Keratinocyte (primary cell): ENCODE results near the gene SAMD15. TPM values are rescaled to one million over a fixed set of nuclear protein-coding genes. Genes with fewer than 3 reads are reported as not detected.

Experiments
- DNase-seq: peaks from one replicate; pipeline ENCODE4 v3.0.0-alpha.2; 2011; ENCODE audit warnings: low read depth, missing footprints, low spot score
- FAIRE-seq: peaks from 2 replicates; lab custom pipeline; 2011; peaks lifted over from hg19 to GRCh38; lab: Jason Lieb, UNC
- H2AFZ ChIP-seq: 2 replicates; pipeline ENCODE4 v1.6.0; 2012; ENCODE audit warnings: low read length, control low read depth, inconsistent platforms; ENCODE audit not compliant: control insufficient read depth
- H3K27ac ChIP-seq: 2 replicates; pipeline ENCODE4 v1.5.1; 2011; ENCODE audit warnings: low read length; ENCODE audit not compliant: control insufficient read depth, insufficient read depth
- H3K27me3 ChIP-seq: 3 replicates; pipeline ENCODE4 v1.6.0; 2011; ENCODE audit warnings: low read length; ENCODE audit not compliant: control insufficient read depth, insufficient read depth; ENCODE audit errors: extremely low read depth
- H3K36me3 ChIP-seq, 2 experiments: 2 replicates in 1 of 2; 3 replicates in 1 of 2; pipeline ENCODE4 v1.5.1; 2011; ENCODE audit warnings: low read length in 2 of 2, mild to moderate bottlenecking in 1 of 2; ENCODE audit not compliant: control insufficient read depth in 2 of 2, insufficient read depth in 2 of 2; ENCODE audit errors: extremely low read depth in 1 of 2
- H3K4me1 ChIP-seq: 3 replicates; pipeline ENCODE4 v1.5.1; 2011; ENCODE audit warnings: low read length; ENCODE audit not compliant: control insufficient read depth, insufficient read depth; ENCODE audit errors: extremely low read depth
- H3K4me2 ChIP-seq: 3 replicates; pipeline ENCODE4 v1.6.0; 2011; ENCODE audit warnings: low read depth, low read length; ENCODE audit not compliant: control insufficient read depth, insufficient read depth; ENCODE audit errors: extremely low read depth
- H3K4me3 ChIP-seq, 3 experiments: fragments of 200-600 bp in 1 of 3; sonication (generic) in 1 of 3; 2 replicates in 2 of 3; 3 replicates in 1 of 3; pipeline ENCODE4 v1.5.1; 2011 to 2016; ENCODE audit warnings: low read length in 3 of 3, mild to moderate bottlenecking in 3 of 3, control low read depth in 2 of 3, inconsistent platforms in 1 of 3, low read depth in 1 of 3, mixed read lengths in 1 of 3, mixed run types in 1 of 3, moderate library complexity in 1 of 3; ENCODE audit not compliant: control insufficient read depth in 2 of 3, insufficient read depth in 2 of 3; ENCODE audit errors: extremely low read depth in 1 of 3
- H3K79me2 ChIP-seq: 2 replicates; pipeline ENCODE4 v1.6.0; 2012; ENCODE audit warnings: low read length; ENCODE audit not compliant: control insufficient read depth, insufficient read depth
- H3K9ac ChIP-seq: 3 replicates; pipeline ENCODE4 v1.6.0; 2011; ENCODE audit warnings: low read length; ENCODE audit not compliant: control insufficient read depth, insufficient read depth; ENCODE audit errors: extremely low read depth
- H3K9me1 ChIP-seq: 3 replicates; pipeline ENCODE4 v1.6.0; 2011; ENCODE audit warnings: low read length; ENCODE audit not compliant: control insufficient read depth, insufficient read depth; ENCODE audit errors: extremely low read depth
- H3K9me3 ChIP-seq: 2 replicates; pipeline ENCODE4 v1.5.1; 2012; ENCODE audit warnings: low read depth, low read length; ENCODE audit not compliant: control insufficient read depth
- H4K20me1 ChIP-seq: 3 replicates; pipeline ENCODE4 v1.6.0; 2011; ENCODE audit warnings: low read length; ENCODE audit not compliant: control insufficient read depth, insufficient read depth; ENCODE audit errors: extremely low read depth
- EZH2 ChIP-seq: IDR thresholded peaks from one replicate; pipeline ENCODE4 v1.6.1; 2012; ENCODE audit warnings: inconsistent platforms, mild to moderate bottlenecking, low read length, moderate library complexity
- dilution Hi-C: fragments of 300-500 bp; cut with MboI; formaldehyde crosslinking; loops from one replicate; pipeline ENCODE4 v1.7.0; 2020; ENCODE audit warnings: low sequenced_read_pairs; ENCODE audit not compliant: extremely low pct_ligation_motif_present
- polyA plus RNA-seq, 5 experiments: library from polyadenylated mRNA; depleted of rRNA in 3 of 5; stranded (reverse) in 3 of 5; stranded (forward) in 1 of 5; unstranded in 1 of 5; fragments of >200 nt; gene quantifications; 1 replicate in 1 of 5; 2 replicates in 3 of 5; 3 replicates in 1 of 5; pipeline versions ENCODE4 v1.2.1 to v1.2.3, GENCODE V29; 2011 to 2012; ENCODE audit warnings: missing spikeins in 2 of 5, low read depth in 1 of 5, low replicate concordance in 1 of 5
- TF ChIP-seq, protein P1 (sequence below), 3 experiments: IDR thresholded peaks in 1 of 3; conservative IDR thresholded peaks in 1 of 3; optimal IDR thresholded peaks in 1 of 3; 2 replicates in 2 of 3; 3 replicates in 1 of 3; pipeline versions ENCODE3 to v1.5.1; 2011; ENCODE audit warnings: low read length in 3 of 3, mild to moderate bottlenecking in 3 of 3, moderate library complexity in 2 of 3, control low read depth in 1 of 3, inconsistent platforms in 1 of 3; ENCODE audit not compliant: insufficient read depth in 2 of 3; ENCODE audit errors: extremely low read depth in 1 of 3

Gene SAMD15
- polyA plus RNA-seq, 1 donor (not counting 4 experiments of a cell fraction or from before 2014, with no cell fraction given) = 0.77 TPM

DNA sequence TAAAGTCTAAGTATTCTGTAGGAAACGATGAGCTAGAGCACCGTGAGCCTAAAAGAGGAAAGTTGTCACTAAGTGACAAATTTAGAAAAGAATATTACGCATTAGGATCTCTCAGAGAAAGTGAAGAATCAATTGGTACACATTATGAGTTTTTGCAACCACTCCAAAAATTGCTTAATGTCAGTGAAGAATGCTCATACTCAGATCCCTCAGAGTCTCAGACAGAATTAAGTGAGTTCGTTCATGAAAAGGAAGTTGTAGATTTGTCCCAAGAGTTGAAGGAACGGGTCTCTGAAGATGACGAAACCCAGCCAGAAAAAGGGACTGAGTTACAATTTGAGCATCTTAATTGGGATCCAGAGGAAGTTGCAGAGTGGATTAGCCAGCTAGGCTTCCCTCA, 1.5 kb downstream of the SAMD15 start:
- dilution Hi-C loops = no loop called here
- FAIRE-seq (no peak), DNase-seq (no peak)
- H3K27ac ChIP-seq = no peak overlapping the region
- no peaks in the 10 kb centered on the region for H3K9me3 ChIP-seq
- H3K79me2 ChIP-seq = peaks cover 15% of the 10 kb centered on the region
- H2AFZ ChIP-seq = no peak overlapping the region
- H4K20me1 ChIP-seq = no peaks in the 10 kb centered on the region
- H3K4me2 ChIP-seq = no peak overlapping the region
- H3K36me3 ChIP-seq = no peaks in the 10 kb centered on the region
- H3K9me1 ChIP-seq = no peaks in the 10 kb centered on the region
- no peaks in the 10 kb centered on the region for H3K27me3 ChIP-seq
- no peak overlapping the region for H3K4me3 ChIP-seq
- H3K4me1 ChIP-seq = peaks cover 11% of the 10 kb centered on the region
- H3K9ac ChIP-seq = no peak overlapping the region
- no peak for TF ChIP-seq EZH2
- TF ChIP-seq, protein P1, sequence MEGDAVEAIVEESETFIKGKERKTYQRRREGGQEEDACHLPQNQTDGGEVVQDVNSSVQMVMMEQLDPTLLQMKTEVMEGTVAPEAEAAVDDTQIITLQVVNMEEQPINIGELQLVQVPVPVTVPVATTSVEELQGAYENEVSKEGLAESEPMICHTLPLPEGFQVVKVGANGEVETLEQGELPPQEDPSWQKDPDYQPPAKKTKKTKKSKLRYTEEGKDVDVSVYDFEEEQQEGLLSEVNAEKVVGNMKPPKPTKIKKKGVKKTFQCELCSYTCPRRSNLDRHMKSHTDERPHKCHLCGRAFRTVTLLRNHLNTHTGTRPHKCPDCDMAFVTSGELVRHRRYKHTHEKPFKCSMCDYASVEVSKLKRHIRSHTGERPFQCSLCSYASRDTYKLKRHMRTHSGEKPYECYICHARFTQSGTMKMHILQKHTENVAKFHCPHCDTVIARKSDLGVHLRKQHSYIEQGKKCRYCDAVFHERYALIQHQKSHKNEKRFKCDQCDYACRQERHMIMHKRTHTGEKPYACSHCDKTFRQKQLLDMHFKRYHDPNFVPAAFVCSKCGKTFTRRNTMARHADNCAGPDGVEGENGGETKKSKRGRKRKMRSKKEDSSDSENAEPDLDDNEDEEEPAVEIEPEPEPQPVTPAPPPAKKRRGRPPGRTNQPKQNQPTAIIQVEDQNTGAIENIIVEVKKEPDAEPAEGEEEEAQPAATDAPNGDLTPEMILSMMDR (optimal IDR thresholded peaks at IDR 0.05 in 1 of 3, IDR thresholded peaks at IDR 0.05 in 1 of 3, conservative IDR thresholded peaks at IDR 0.05 in 1 of 3; ENCODE audit: extremely low read depth in 1 of 3, insufficient read depth in 2 of 3, low read length in 3 of 3) = no peak

DNA sequence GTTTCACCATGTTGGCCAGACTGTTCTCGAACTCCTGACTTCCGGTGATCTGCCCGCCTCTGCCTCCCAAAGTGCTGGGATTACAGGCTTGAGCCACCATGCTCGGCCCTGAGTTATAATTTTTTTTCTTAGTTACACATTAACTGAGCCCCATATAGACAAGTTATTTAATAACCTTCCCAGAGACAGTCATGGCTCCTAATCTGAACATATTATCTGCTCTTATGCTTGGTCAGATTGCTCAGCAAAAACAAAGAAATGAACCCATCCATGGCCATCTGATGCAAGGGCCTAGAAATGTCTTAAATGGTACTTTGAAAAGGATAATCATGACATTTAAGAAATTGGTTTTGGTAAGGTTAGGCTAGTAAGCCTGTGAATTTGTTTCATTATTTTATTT, 13.0 kb downstream of the SAMD15 start:
- Histone ChIP-seq H3K27me3 (no peaks in the 10 kb centered on the region), H3K36me3 (no peaks in the 10 kb centered on the region), H3K9me3 (no peaks in the 10 kb centered on the region), H3K4me1 (no peaks in the 10 kb centered on the region), H3K9me1 (no peaks in the 10 kb centered on the region), H3K4me2 (no peak overlapping the region), H2AFZ (no peak overlapping the region), H4K20me1 (no peaks in the 10 kb centered on the region), H3K9ac (no peak overlapping the region), H3K79me2 (no peaks in the 10 kb centered on the region), H3K4me3 (no peak overlapping the region), H3K27ac (no peak overlapping the region)
- no peak for TF ChIP-seq EZH2
- TF ChIP-seq, protein P1 (optimal IDR thresholded peaks at IDR 0.05 in 1 of 3, IDR thresholded peaks at IDR 0.05 in 1 of 3, conservative IDR thresholded peaks at IDR 0.05 in 1 of 3; ENCODE audit: extremely low read depth in 1 of 3, insufficient read depth in 2 of 3, low read length in 3 of 3) = no peak
- DNase-seq = no peak
- dilution Hi-C loops = no loop called here
- no peak for FAIRE-seq
